ENCODE results near the gene CPPED1. TPM values are rescaled to one million over a fixed set of nuclear protein-coding genes. Genes with fewer than 3 reads are reported as not detected.

Gene CPPED1
- polyA plus RNA-seq, 3 donors = 100 to 292 (median 259) TPM

DNA sequence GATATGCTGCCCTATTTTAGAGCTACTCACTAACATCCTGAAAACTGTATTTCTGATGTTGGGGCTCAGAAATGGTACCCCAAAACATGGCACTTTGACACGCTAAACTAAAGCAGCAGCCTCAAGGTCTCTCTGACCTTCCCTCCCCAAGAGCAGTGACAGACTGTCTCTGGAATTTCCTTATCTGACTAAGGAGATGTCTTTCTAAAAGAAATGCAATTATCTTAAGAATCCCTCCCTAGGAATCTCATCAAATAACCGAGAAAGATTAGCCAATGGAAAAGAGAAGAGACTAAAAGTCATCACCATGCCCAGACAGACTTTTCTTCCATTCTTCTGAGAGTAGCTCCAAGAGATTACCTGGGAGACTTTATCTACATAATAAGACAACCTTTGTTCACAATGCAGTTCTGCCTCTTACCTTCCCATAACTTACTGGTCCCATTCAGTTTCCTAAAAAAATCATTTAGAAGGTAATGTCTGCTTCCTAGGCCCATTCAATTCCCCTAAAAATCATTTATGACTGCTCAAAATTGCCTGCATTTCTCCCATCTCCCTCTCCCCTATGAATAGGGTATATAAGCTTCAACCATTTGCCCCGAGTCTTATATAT, 123.9 kb downstream of the CPPED1 start:
- Histone ChIP-seq H3K79me2 (ENCODE audit: insufficient read depth, low read length) (peaks cover 50% of the 10 kb centered on the region), H3K4me1 (ENCODE audit: control insufficient read depth in 1 of 2, insufficient read depth in 2 of 2, low read length in 2 of 2) (peaks cover 6 to 7% of the 10 kb centered on the region in 2 donors), H3K4me2 (replicated peaks; ENCODE audit: extremely low read depth, low read length, poor library complexity, severe bottlenecking) (no peak overlapping the region), H2AFZ (ENCODE audit: insufficient read depth, low read depth, low read length, poor library complexity, severe bottlenecking) (no peak overlapping the region), H3K9ac (ENCODE audit: insufficient read depth, low read length, poor library complexity, severe bottlenecking) (no peak overlapping the region), H4K20me1 (ENCODE audit: insufficient read depth, low read length) (peaks cover 100% of the 10 kb centered on the region), H3K27me3 (ENCODE audit: control insufficient read depth in 2 of 2, insufficient read depth in 2 of 2, low read length in 2 of 2) (no peaks in the 10 kb centered on the region), H3K36me3 (replicated peaks in 1 of 2; ENCODE audit: control insufficient read depth in 1 of 2, insufficient read depth in 2 of 2, low read length in 2 of 2) (peaks cover 30 to 81% of the 10 kb centered on the region in 2 donors), H3K4me3 (replicated peaks in 1 of 3; ENCODE audit: low read depth in 2 of 3, low read length in 3 of 3) (no peak overlapping the region), H3K27ac (ENCODE audit: low read depth in 1 of 2, low read length in 2 of 2) (no peak overlapping the region), H3K9me3 (replicated peaks in 1 of 2; ENCODE audit: control insufficient read depth in 1 of 2, insufficient read depth in 1 of 2, low read length in 2 of 2) (no peaks in the 10 kb centered on the region)
- Mint-ChIP-seq H3K9me3 (peaks cover 0 to 4% (median 0%) of the 10 kb centered on the region in 7 donors), H3K4me1 (peaks cover 6% of the 10 kb centered on the region), H3K27ac (no peak overlapping the region), H3K4me3 (no peak overlapping the region), H3K27me3 (ENCODE audit: low read depth in 3 of 3) (no peaks in the 10 kb centered on the region), H3K36me3 (peaks cover 28 to 84% of the 10 kb centered on the region in 2 donors)
- DNase-seq = no peak
- TF ChIP-seq, protein P1, sequence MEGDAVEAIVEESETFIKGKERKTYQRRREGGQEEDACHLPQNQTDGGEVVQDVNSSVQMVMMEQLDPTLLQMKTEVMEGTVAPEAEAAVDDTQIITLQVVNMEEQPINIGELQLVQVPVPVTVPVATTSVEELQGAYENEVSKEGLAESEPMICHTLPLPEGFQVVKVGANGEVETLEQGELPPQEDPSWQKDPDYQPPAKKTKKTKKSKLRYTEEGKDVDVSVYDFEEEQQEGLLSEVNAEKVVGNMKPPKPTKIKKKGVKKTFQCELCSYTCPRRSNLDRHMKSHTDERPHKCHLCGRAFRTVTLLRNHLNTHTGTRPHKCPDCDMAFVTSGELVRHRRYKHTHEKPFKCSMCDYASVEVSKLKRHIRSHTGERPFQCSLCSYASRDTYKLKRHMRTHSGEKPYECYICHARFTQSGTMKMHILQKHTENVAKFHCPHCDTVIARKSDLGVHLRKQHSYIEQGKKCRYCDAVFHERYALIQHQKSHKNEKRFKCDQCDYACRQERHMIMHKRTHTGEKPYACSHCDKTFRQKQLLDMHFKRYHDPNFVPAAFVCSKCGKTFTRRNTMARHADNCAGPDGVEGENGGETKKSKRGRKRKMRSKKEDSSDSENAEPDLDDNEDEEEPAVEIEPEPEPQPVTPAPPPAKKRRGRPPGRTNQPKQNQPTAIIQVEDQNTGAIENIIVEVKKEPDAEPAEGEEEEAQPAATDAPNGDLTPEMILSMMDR (IDR thresholded peaks at IDR 0.05) = no peak
- intact Hi-C loops (cut with micrococcal nuclease) = no loop called here
- no CpG with 5 or more reads among the region's 3 CpGs for WGBS (ENCODE audit: insufficient coverage)

DNA sequence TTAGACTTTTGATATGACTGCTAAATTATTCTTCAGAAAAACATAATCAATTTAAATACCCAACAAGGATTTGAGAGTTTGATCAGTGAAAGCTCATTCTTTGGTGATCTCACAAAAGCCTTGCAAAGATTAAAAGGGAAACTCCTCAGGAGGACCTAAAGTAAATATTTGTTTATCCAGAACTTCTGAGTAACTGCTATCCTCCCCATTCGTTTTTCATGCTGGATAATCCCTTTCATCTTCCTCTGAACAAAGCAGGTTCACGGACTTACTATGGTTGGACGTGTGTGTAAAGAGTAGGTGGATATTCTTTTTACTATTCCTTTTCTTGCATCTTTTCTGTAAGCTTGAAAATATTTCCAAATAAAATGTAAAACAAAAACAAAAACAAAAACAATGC, 124.7 kb downstream of the CPPED1 start:
- H3K9me3 Mint-ChIP-seq = peaks cover 0 to 4% (median 0%) of the 10 kb centered on the region in 7 donors
- Histone ChIP-seq H3K4me2 (replicated peaks; ENCODE audit: extremely low read depth, low read length, poor library complexity, severe bottlenecking) (no peak overlapping the region), H3K4me1 (ENCODE audit: control insufficient read depth in 1 of 2, insufficient read depth in 2 of 2, low read length in 2 of 2) (peaks cover 6 to 7% of the 10 kb centered on the region in 2 donors), H3K27ac (ENCODE audit: low read depth in 1 of 2, low read length in 2 of 2) (no peak overlapping the region), H3K79me2 (ENCODE audit: insufficient read depth, low read length) (peaks cover 43% of the 10 kb centered on the region), H3K36me3 (replicated peaks in 1 of 2; ENCODE audit: control insufficient read depth in 1 of 2, insufficient read depth in 2 of 2, low read length in 2 of 2) (peaks cover 27 to 79% of the 10 kb centered on the region in 2 donors), H3K9ac (ENCODE audit: insufficient read depth, low read length, poor library complexity, severe bottlenecking) (no peak overlapping the region), H3K27me3 (ENCODE audit: control insufficient read depth in 2 of 2, insufficient read depth in 2 of 2, low read length in 2 of 2) (no peaks in the 10 kb centered on the region), H4K20me1 (ENCODE audit: insufficient read depth, low read length) (peaks cover 100% of the 10 kb centered on the region), H2AFZ (ENCODE audit: insufficient read depth, low read depth, low read length, poor library complexity, severe bottlenecking) (no peak overlapping the region), H3K4me3 (replicated peaks in 1 of 3; ENCODE audit: low read depth in 2 of 3, low read length in 3 of 3) (no peak overlapping the region), H3K9me3 (replicated peaks in 1 of 2; ENCODE audit: control insufficient read depth in 1 of 2, insufficient read depth in 1 of 2, low read length in 2 of 2) (no peaks in the 10 kb centered on the region)
- no CpG with 5 or more reads among the region's 3 CpGs for WGBS (ENCODE audit: insufficient coverage)
- peak overlapping the region in 1 of 7 donors; percentile 47 for H3K27ac Mint-ChIP-seq
- intact Hi-C loops (cut with micrococcal nuclease) = no loop called here
- H3K4me3 Mint-ChIP-seq = no peak overlapping the region
- TF ChIP-seq, protein P1 (IDR thresholded peaks at IDR 0.05) = no peak
- DNase-seq = no peak
- peaks cover 9% of the 10 kb centered on the region for H3K4me1 Mint-ChIP-seq
- no peaks in the 10 kb centered on the region for H3K27me3 Mint-ChIP-seq (ENCODE audit: low read depth in 3 of 3)
- peaks cover 28 to 84% of the 10 kb centered on the region in 2 donors for H3K36me3 Mint-ChIP-seq
